Activated CD4-positive, alpha-beta T cell treated with anti-CD3 and anti-CD28 coated beads, Interleukin-2, amount 10 ng/mL, durations not matched to agents 7 days and 5 days (primary cell): Measurements from ENCODE around the gene TAF11L13. TPM values are rescaled to one million over a fixed set of nuclear protein-coding genes. Genes with fewer than 3 reads are reported as not detected.

Source experiments
- total RNA-seq, 2 experiments: library from RNA; stranded (reverse); gene quantifications; one replicate each; pipeline ENCODE4 v1.2.3, GENCODE V29; 2021

TAF11L13 gene
- total RNA-seq, 2 experiments from 2014 or later, result not detected

Other genes starting within 250 kb of the TAF11L13 start
- not detected for gene TAF11L2, start 133.9 kb upstream of the TAF11L13 start, total RNA-seq
- not detected for gene TAF11L3, start 113.7 kb upstream of the TAF11L13 start, total RNA-seq
- not detected for gene TAF11L4, start 110.3 kb upstream of the TAF11L13 start, total RNA-seq
- gene TAF11L5, start 106.9 kb upstream of the TAF11L13 start, total RNA-seq, result not detected
- gene TAF11L6, start 103.4 kb upstream of the TAF11L13 start, total RNA-seq, result not detected
- not detected for gene TAF11L7, start 46.3 kb upstream of the TAF11L13 start, total RNA-seq
- gene TAF11L8, start 41.1 kb upstream of the TAF11L13 start, total RNA-seq, result not detected
- gene TAF11L9, start 37.7 kb upstream of the TAF11L13 start, total RNA-seq, result not detected
- gene TAF11L10, start 34.3 kb upstream of the TAF11L13 start, total RNA-seq, result not detected
- not detected for gene TAF11L11, start 27.9 kb upstream of the TAF11L13 start, total RNA-seq
- not detected for gene TAF11L12, start 21.7 kb upstream of the TAF11L13 start, total RNA-seq
- gene TAF11L14, start 2.4 kb downstream of the TAF11L13 start, total RNA-seq, result not detected